Stimulated activated naive B cell treated with anti-CD40 and anti-IgM and Interleukin-4, amounts not matched to agents 10 μg/mL and 1 μg/mL and 100 μg/mL, for 72 hours (primary cell): ENCODE measurements around the gene MACROD2.

ENCODE experiments used
- ATAC-seq, 2 donors: fragments of 150-1000 bp; cut with Tn5 transposase; replicated peaks; 2 replicates each; pipeline ENCODE4 v1.10.0; 2021; ENCODE audit warnings: moderate library complexity in 1 of 2
- DNase-seq: peaks from one replicate; pipeline ENCODE4 v3.0.0; 2021
- H3K27ac Mint-ChIP-seq: one replicate; pipeline ENCODE4 v1.8.0; 2022; ENCODE audit warnings: mild to moderate bottlenecking, mixed read lengths
- H3K27me3 Mint-ChIP-seq, 2 donors: one replicate each; pipeline ENCODE4 v1.8.0; 2022; ENCODE audit warnings: mixed read lengths in 2 of 2
- H3K36me3 Mint-ChIP-seq, 2 donors: one replicate each; pipeline ENCODE4 v1.8.0; 2022; ENCODE audit warnings: mixed read lengths in 2 of 2, mild to moderate bottlenecking in 1 of 2
- H3K4me1 Mint-ChIP-seq, 2 donors: one replicate each; pipeline ENCODE4 v1.8.0; 2022; ENCODE audit warnings: mixed read lengths in 2 of 2, mild to moderate bottlenecking in 1 of 2
- H3K4me3 Mint-ChIP-seq, 2 donors: one replicate each; pipeline ENCODE4 v1.8.0; 2022; ENCODE audit warnings: mild to moderate bottlenecking in 2 of 2, mixed read lengths in 2 of 2, moderate library complexity in 1 of 2
- H3K9me3 Mint-ChIP-seq, 2 donors: one replicate each; pipeline ENCODE4 v1.8.0; 2022; ENCODE audit warnings: mixed read lengths in 2 of 2, mild to moderate bottlenecking in 1 of 2

Gene MACROD2

DNA sequence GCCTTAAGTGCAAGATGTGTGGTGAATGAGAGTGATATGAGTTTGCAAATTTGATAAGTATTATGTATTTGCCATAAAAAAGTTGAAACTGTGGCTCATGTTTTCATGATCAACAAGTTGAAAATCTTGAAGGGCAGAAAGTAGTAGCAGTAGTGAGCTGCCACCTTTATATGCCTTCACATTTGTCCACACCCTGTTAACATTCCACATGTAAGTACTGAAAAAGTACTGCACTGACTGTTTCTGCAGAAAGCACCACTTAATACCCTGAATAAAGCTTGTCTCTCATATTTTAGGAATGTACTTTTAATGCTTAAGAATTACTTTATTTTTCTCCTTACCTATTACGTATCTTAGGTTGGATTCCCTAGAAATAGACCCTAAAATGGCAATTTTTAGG, 296.2 kb downstream of the MACROD2 start:
- H3K4me3 Mint-ChIP-seq, result no peak overlapping the region
- H3K9me3 Mint-ChIP-seq, result no peaks in the 10 kb centered on the region
- H3K4me1 Mint-ChIP-seq, result no peaks in the 10 kb centered on the region
- H3K36me3 Mint-ChIP-seq, result no peaks in the 10 kb centered on the region
- no peak overlapping the region for H3K27ac Mint-ChIP-seq
- H3K27me3 Mint-ChIP-seq, result no peaks in the 10 kb centered on the region
- DNase-seq (no peak), ATAC-seq (no peak)

DNA sequence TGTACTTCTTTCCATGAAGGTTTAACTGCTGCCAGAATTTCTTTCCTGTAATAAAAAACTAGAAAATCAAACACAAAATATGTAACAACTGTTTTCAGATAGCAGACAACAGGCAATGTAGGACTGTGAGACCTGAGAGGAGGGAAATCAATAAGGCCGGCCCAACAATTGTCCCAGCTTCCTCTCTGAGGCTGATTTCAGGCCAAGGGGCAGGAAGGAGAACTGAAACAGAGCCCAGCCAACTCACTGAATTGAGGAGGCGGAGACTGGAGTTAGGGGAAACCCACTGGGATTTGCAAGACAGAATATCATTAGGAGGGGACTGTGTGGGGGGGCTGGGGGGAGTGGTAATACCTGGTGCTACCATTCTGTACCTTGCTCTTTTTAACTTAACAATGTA, 299.9 kb downstream of the MACROD2 start:
- Mint-ChIP-seq H3K4me1 (no peaks in the 10 kb centered on the region), H3K9me3 (peaks cover 0 to 3% of the 10 kb centered on the region in 2 donors), H3K36me3 (no peaks in the 10 kb centered on the region), H3K4me3 (no peak overlapping the region), H3K27ac (no peak overlapping the region), H3K27me3 (peaks cover 0 to 4% of the 10 kb centered on the region in 2 donors)
- DNase-seq (peak; percentile 0), ATAC-seq (peak; percentile 60 to 80)

DNA sequence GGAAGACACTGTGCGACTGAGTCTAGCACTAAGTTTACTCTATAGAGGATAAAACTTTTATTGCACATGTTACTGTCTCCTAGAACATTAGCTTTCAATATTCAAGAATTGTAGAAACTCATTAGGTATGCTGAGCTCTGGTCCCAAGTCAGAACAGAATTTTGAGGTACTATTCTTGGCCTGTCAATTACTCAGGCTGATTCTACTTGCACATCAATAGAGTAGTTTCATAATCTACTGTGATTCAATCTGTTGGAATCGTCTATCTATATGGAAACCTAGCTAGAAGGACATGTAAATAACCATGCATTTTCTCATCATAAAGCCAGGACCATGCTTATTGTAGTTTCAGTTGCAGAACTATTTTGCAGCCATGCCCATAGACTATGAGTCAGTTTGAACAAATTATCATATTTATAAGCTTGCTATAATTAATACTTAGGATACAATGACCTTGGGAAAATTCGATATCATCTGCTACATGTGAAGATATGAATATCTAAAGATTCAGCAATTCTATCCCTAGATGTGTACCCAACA, 300.5 kb downstream of the MACROD2 start:
- H3K9me3 Mint-ChIP-seq, result peaks cover 0 to 3% of the 10 kb centered on the region in 2 donors
- H3K36me3 Mint-ChIP-seq, result no peaks in the 10 kb centered on the region
- no peaks in the 10 kb centered on the region for H3K4me1 Mint-ChIP-seq
- H3K4me3 Mint-ChIP-seq, result no peak overlapping the region
- ATAC-seq, result no peak
- no peak overlapping the region for H3K27ac Mint-ChIP-seq
- DNase-seq, result no peak
- peaks cover 0 to 4% of the 10 kb centered on the region in 2 donors for H3K27me3 Mint-ChIP-seq

DNA sequence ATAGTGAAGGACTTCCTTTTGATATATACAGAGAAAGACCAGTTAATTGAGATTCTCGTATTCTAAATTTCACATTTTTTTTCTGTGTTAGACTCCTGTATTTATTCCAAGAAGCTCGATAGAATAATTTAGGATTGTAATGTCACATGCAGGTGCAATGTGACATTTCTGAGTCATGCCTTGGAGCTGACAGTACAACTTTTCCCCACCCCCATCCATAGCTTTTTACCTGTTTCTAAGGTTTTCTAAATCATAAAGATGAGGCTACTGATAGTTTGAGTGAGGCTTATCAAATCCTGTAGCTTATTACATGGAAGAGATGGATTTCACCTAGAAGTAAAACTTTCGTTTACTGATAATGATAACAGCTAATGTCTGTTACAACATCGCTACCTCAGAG, 304.5 kb downstream of the MACROD2 start:
- H3K4me3 Mint-ChIP-seq, result no peak overlapping the region
- H3K27ac Mint-ChIP-seq, result no peak overlapping the region
- peaks cover 0 to 3% of the 10 kb centered on the region in 2 donors for H3K9me3 Mint-ChIP-seq
- no peaks in the 10 kb centered on the region for H3K4me1 Mint-ChIP-seq
- H3K36me3 Mint-ChIP-seq, result no peaks in the 10 kb centered on the region
- DNase-seq (no peak), ATAC-seq (no peak)
- peaks cover 0 to 4% of the 10 kb centered on the region in 2 donors for H3K27me3 Mint-ChIP-seq

DNA sequence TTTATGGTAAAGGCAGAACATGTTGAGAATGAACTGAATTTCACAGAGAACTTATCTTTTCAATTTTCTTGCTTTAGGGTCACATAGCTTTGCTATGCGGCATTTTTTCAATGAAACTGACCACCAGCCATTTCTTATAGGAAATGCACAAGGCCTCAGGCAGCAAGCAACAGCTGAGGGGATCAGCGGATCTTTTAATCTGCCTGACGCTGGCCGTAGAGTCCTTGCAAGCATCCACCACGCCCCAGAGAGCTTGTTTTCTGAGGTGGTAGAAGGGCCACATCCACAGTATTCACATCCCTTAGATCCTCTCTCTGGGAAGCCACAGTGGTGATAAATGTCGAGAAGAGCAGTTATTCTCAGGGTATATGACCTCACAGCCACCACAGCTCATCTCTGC, 307.8 kb downstream of the MACROD2 start:
- H3K27ac Mint-ChIP-seq, result no peak overlapping the region
- no peak for ATAC-seq

DNA sequence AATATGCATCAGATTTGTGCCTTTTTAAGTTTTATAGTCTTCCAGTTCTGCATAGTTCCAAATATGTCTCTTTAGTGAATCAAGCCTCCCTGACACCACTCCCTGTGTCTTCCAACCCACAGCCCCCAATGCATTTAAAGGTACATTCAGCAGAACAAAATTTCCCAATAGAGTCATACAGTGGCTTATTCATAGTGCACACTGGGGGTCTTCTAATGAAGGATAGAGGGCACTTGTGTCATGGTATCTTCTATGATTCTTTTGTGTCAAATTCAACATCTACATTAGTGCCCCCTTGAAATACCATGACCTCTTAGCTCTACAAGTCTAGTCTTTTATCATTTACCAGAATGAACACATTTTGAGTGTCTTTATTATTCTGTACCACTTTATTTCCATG, 308.3 kb downstream of the MACROD2 start:
- DNase-seq, result no peak
- Mint-ChIP-seq H3K36me3 (no peaks in the 10 kb centered on the region), H3K4me3 (no peak overlapping the region), H3K4me1 (no peaks in the 10 kb centered on the region), H3K9me3 (peaks cover 0 to under 1% of the 10 kb centered on the region in 2 donors), H3K27me3 (peaks cover 0 to 1% of the 10 kb centered on the region in 2 donors), H3K27ac (no peak overlapping the region)
- ATAC-seq, result no peak

More for the DNA sequence above, 307.8 kb downstream of the MACROD2 start:
- peaks cover 0 to 3% of the 10 kb centered on the region in 2 donors for H3K9me3 Mint-ChIP-seq
- H3K27me3 Mint-ChIP-seq, result peaks cover 0 to 4% of the 10 kb centered on the region in 2 donors
- no peaks in the 10 kb centered on the region for H3K36me3 Mint-ChIP-seq
- no peak for DNase-seq
- H3K4me3 Mint-ChIP-seq, result no peak overlapping the region
- H3K4me1 Mint-ChIP-seq, result no peaks in the 10 kb centered on the region

DNA sequence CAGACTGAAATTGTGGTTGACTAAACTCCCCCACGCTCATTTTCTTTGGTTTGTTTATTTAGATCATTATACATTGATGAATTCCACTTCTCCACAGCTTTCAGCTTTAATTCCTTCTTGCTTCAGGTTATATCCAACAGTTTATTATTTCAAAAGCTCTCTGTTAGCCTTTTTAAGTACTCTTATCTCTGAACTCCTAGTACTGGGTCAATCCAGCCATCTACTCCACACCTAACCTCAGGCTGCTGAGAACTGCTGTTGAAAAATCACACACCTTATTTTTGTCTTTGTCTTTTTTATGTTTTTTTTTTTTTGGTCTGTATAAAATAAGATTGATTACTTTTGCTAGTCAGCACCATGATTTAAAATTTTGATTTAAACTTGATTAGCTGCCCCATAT, 309.2 kb downstream of the MACROD2 start:
- Mint-ChIP-seq H3K27me3 (no peaks in the 10 kb centered on the region), H3K36me3 (no peaks in the 10 kb centered on the region), H3K9me3 (no peaks in the 10 kb centered on the region), H3K27ac (no peak overlapping the region), H3K4me3 (no peak overlapping the region), H3K4me1 (no peaks in the 10 kb centered on the region)
- DNase-seq, result no peak
- ATAC-seq, result no peak

DNA sequence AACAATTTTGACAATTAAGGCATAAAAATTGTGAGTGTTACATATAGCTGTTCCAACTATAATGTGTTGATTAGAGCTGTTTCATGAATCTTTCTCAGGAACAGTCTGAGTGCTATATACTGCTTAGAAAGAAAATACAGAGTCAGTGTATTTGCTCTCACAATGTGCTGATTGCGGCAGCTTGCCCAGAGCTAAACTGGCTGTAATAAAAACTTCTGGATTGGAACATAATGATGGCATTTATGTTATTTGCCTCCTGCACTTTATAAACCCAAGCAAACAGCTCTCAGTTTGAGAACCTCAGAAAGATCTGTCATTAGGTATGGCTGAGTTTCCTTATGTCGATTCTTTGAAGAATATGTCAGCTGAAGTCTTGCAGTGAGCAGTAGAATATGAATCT, 312.6 kb downstream of the MACROD2 start:
- ATAC-seq, result no peak

DNA sequence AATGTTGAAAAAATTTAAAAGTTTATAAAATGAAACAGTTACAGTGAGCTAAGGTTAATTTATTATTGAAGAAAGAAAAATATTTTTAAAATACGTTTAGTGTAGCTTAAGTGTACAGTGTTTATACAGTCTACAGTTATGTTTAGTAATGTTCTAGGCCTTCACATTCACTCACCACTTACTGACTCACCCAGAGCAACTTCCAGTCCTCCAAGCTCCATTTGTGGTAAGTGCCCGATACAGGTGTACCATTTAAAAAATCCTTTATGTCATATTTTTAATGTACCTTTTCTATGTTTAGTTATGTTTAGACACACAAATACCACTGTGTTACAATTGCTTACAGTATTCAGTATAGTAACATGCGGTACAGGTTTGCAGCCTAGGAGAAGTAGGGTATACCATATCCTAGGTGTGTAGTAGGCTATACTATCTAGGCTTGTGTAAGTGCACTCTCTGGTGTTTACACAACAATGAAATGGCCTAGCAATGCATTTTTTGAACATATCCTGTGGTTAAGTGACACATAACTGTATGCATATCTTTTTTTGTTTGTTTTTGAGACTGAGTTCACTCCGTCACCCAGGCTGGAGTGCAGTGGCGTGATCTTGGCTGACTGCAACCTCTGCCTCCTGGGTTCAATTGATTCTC, 315.8 kb downstream of the MACROD2 start:
- ATAC-seq (no peak), DNase-seq (no peak)
- Mint-ChIP-seq H3K9me3 (no peaks in the 10 kb centered on the region), H3K36me3 (no peaks in the 10 kb centered on the region), H3K27me3 (no peaks in the 10 kb centered on the region), H3K27ac (no peak overlapping the region), H3K4me3 (no peak overlapping the region), H3K4me1 (no peaks in the 10 kb centered on the region)

More for the DNA sequence above, 312.6 kb downstream of the MACROD2 start:
- Mint-ChIP-seq H3K4me1 (no peaks in the 10 kb centered on the region), H3K4me3 (no peak overlapping the region), H3K36me3 (no peaks in the 10 kb centered on the region), H3K27me3 (no peaks in the 10 kb centered on the region), H3K9me3 (no peaks in the 10 kb centered on the region), H3K27ac (no peak overlapping the region)
- DNase-seq, result no peak

DNA sequence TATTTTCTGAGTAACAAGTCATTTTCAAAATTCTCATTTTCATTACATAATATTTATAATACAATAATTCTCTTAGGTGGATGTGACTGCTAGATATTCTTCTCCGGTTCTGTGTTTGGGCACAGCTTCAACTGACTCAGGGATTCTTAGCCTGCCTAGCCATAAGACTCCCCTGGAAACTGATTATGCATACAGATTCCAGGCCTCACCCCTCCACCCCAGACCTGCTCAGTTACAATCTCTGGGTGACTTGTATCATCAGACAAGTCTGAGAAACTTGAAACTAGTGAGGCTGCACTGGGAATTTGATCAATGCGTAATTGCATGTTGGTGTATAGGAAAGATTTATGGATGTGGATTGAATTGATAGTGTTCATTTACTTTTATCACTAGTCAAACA, 316.7 kb downstream of the MACROD2 start:
- H3K9me3 Mint-ChIP-seq, result no peaks in the 10 kb centered on the region
- H3K27me3 Mint-ChIP-seq, result no peaks in the 10 kb centered on the region
- H3K27ac Mint-ChIP-seq, result no peak overlapping the region
- H3K4me1 Mint-ChIP-seq, result no peaks in the 10 kb centered on the region
- H3K36me3 Mint-ChIP-seq, result no peaks in the 10 kb centered on the region
- ATAC-seq, result no peak
- DNase-seq, result no peak
- no peak overlapping the region for H3K4me3 Mint-ChIP-seq

DNA sequence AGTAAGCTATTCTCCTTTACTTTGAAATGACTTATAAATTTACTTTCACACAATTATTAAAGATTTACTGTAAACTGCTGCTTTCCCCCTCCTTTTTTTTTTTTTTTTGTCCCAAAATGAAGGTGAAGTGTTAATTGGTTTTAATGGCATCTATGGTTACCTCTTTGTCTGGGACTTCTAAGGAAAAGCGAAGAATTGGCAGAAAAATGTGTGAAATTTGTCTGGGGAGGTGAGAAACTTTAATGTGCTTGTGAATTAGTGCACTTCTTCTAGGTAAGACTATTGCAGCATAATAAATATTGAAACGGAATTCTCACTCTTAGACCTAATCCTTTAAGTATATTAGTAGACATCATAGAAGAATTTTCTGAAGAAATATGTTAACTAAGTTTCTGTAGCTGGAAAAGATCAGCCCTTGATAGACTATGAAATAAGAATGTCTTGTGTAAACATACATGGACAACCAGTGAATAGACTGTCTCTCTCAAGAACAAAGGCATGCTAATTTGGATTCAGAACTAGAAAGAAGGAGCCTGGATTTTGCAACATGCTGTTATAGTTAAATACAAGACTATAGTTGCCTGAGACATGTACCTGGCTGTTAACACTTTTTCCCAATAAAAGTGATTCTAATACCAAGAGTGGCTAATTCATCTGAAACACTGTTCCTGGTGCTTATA, 318.2 kb downstream of the MACROD2 start:
- H3K4me3 Mint-ChIP-seq, result no peak overlapping the region
- no peak overlapping the region for H3K27ac Mint-ChIP-seq
- no peaks in the 10 kb centered on the region for H3K9me3 Mint-ChIP-seq
- no peaks in the 10 kb centered on the region for H3K4me1 Mint-ChIP-seq
- H3K36me3 Mint-ChIP-seq, result no peaks in the 10 kb centered on the region
- no peak for DNase-seq
- ATAC-seq, result no peak
- no peaks in the 10 kb centered on the region for H3K27me3 Mint-ChIP-seq

DNA sequence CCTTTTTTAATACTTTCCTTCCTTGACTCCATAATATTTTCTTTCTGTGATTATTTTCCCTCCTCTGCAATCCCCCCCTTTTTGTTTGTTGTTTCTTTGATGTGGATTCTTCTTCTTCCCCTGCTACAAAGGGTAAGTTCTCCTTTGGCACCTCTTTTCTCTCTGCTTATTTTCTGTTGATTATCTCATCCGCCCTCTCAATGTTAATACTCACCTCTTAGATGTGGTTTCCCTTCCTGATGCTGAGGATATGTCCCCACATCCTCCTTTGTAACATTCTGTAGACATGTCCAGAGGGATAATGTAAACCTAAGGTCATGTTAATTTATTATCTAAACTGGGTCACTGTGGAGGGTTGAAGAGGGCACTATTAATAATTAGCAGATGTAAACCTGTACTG, 324.4 kb downstream of the MACROD2 start:
- Mint-ChIP-seq H3K4me3 (no peak overlapping the region), H3K4me1 (no peaks in the 10 kb centered on the region), H3K9me3 (no peaks in the 10 kb centered on the region), H3K27me3 (no peaks in the 10 kb centered on the region), H3K36me3 (no peaks in the 10 kb centered on the region), H3K27ac (no peak overlapping the region)
- DNase-seq (no peak), ATAC-seq (no peak)

DNA sequence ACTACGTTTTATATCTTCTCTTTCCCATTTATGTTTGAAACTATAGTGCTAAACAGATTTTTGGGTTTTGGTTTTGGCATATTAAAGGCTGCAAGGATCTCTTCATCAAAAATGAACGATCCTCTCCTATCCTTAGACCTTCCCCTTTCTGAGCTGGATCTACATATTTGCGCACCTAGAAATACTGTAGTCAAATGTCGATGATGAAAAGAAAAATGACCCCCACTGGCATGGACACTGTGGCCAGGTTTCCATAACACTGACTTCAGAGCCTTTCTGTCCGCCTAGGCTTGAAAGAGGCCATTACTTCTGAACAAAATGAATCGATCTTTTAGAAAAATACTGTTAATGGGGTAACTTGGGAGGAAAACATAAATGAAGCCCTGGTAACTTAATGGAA, 336.3 kb downstream of the MACROD2 start:
- Mint-ChIP-seq H3K27me3 (peaks cover 0 to 4% of the 10 kb centered on the region in 2 donors), H3K4me3 (no peak overlapping the region), H3K27ac (no peak overlapping the region), H3K4me1 (no peaks in the 10 kb centered on the region), H3K36me3 (no peaks in the 10 kb centered on the region), H3K9me3 (no peaks in the 10 kb centered on the region)
- no peak for ATAC-seq
- DNase-seq, result no peak

DNA sequence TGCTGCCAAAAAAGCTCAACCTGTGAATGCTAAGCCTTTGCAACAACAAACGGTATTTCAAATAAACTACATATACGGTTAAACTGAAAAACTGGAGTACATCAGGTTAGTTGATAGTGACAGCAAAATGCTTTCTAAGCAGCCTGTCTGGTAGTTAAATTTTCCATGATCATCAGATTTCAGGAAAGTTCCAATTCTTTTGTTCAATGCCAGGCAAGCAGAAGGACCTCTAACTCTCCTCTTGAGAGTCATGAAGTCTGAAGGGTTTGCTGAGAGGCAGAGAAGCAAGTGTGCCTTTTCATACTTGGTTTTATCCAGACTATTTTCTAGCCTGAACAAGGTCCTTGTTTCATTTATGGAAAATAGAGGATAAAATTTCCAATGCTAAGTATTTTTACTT, 337.6 kb downstream of the MACROD2 start:
- Mint-ChIP-seq H3K27ac (no peak overlapping the region), H3K4me1 (peaks cover 3 to 6% of the 10 kb centered on the region in 2 donors), H3K27me3 (peaks cover 4 to 9% of the 10 kb centered on the region in 2 donors), H3K9me3 (no peaks in the 10 kb centered on the region), H3K4me3 (no peak overlapping the region), H3K36me3 (no peaks in the 10 kb centered on the region)
- no peak for DNase-seq
- no peak for ATAC-seq

DNA sequence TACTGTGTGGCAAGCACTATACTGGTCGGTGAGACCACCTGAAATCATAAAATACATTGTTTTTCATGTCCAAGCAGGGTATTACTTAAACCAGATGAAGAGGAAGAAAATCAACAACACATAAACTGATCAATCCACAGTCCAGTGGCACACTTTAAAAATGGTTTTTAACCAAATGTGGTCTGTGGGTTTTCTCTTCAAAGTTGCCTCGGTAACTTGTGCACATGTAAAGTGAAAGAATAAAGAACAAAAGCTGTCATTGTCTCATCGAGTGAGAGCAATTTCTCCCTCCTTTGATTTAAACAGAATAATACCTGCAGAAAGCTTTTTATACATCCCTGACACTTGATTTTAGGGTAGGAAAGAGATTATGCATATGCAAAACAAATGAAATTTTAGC, 338.4 kb downstream of the MACROD2 start:
- H3K4me1 Mint-ChIP-seq, result peaks cover 3 to 6% of the 10 kb centered on the region in 2 donors
- ATAC-seq (no peak), DNase-seq (no peak)
- H3K36me3 Mint-ChIP-seq, result no peaks in the 10 kb centered on the region
- H3K27me3 Mint-ChIP-seq, result peaks cover 4 to 9% of the 10 kb centered on the region in 2 donors
- H3K27ac Mint-ChIP-seq, result no peak overlapping the region
- H3K9me3 Mint-ChIP-seq, result no peaks in the 10 kb centered on the region
- no peak overlapping the region for H3K4me3 Mint-ChIP-seq
